OCI-LY1 (cell line): ENCODE results near the gene FAM117B.

Experiments
- H2AFZ ChIP-seq: fragments of 200-600 bp; sonication (generic), shearing (Covaris generic); 2 replicates; pipeline ENCODE4 v1.6.0; 2014; ENCODE audit warnings: antibody characterized with exemption, mild to moderate bottlenecking, low read length
- H3F3A ChIP-seq: fragments of 200-600 bp; sonication (generic), shearing (Covaris generic); 2 replicates; pipeline ENCODE4 v1.6.0; 2014; ENCODE audit warnings: mild to moderate bottlenecking, antibody characterized with exemption, low read length, moderate library complexity; ENCODE audit not compliant: insufficient read depth
- H3K27ac ChIP-seq: fragments of 200-600 bp; sonication (generic); 2 replicates; pipeline ENCODE4 v1.5.1; 2014; ENCODE audit warnings: low read length, mixed run types, mild to moderate bottlenecking, low read depth; ENCODE audit not compliant: poor library complexity, severe bottlenecking
- H3K27me3 ChIP-seq: fragments of 200-600 bp; sonication (generic); 2 replicates; pipeline ENCODE4 v1.6.0; 2014; ENCODE audit warnings: antibody characterized with exemption, mild to moderate bottlenecking, low read length, moderate library complexity; ENCODE audit not compliant: insufficient read depth
- H3K36me3 ChIP-seq: fragments of 200-600 bp; sonication (generic); 2 replicates; pipeline ENCODE4 v1.6.1; 2014; ENCODE audit warnings: mild to moderate bottlenecking, antibody characterized with exemption, low read length, moderate library complexity, mixed read lengths; ENCODE audit not compliant: insufficient read depth
- H3K4me1 ChIP-seq: fragments of 200-600 bp; sonication (generic); 2 replicates; pipeline ENCODE4 v1.5.1; 2014; ENCODE audit warnings: mild to moderate bottlenecking, low read length, moderate library complexity; ENCODE audit not compliant: insufficient read depth, severe bottlenecking
- H3K4me2 ChIP-seq: fragments of 200-600 bp; sonication (generic), shearing (Covaris generic); 2 replicates; pipeline ENCODE4 v1.6.1; 2014; ENCODE audit warnings: low read length
- H3K4me3 ChIP-seq: fragments of 200-600 bp; sonication (generic); 2 replicates; pipeline ENCODE4 v1.5.1; 2014; ENCODE audit warnings: low read length, low read depth, mild to moderate bottlenecking, mixed read lengths; ENCODE audit not compliant: poor library complexity, severe bottlenecking
- H3K79me2 ChIP-seq: fragments of 200-600 bp; shearing (Covaris generic); 2 replicates; pipeline ENCODE4 v1.6.1; 2016; ENCODE audit warnings: mixed run types, low read length, mixed read lengths; ENCODE audit not compliant: insufficient read depth
- H3K9ac ChIP-seq: fragments of 200-600 bp; sonication (generic), shearing (Covaris generic); 2 replicates; pipeline ENCODE4 v1.6.1; 2014; ENCODE audit warnings: mild to moderate bottlenecking, low read length, mixed read lengths
- H3K9me2 ChIP-seq: fragments of 200-600 bp; sonication (generic), shearing (Covaris generic); 2 replicates; pipeline ENCODE4 v1.6.1; 2014; ENCODE audit warnings: low read depth, mild to moderate bottlenecking, low read length, mixed read lengths
- H3K9me3 ChIP-seq: fragments of 200-600 bp; shearing (Covaris generic); 2 replicates; pipeline ENCODE4 v1.6.1; 2014; ENCODE audit warnings: low read length, mixed read lengths
- H4K20me1 ChIP-seq: fragments of 200-600 bp; sonication (generic), shearing (Covaris generic); 2 replicates; pipeline ENCODE4 v1.6.0; 2016; ENCODE audit warnings: mild to moderate bottlenecking, low read length; ENCODE audit not compliant: insufficient read depth
- CTCF ChIP-seq: fragments of 200-600 bp; sonication (generic), shearing (Covaris generic); IDR thresholded peaks from 2 replicates; pipeline ENCODE4 v1.5.1; 2017; ENCODE audit warnings: mild to moderate bottlenecking, antibody characterized with exemption, low read length, moderate library complexity, mixed read lengths
- EZH2 ChIP-seq: fragments of 200-600 bp; sonication (generic), shearing (Covaris generic); IDR thresholded peaks from 2 replicates; pipeline ENCODE4 v1.8.0; 2017; ENCODE audit warnings: borderline replicate concordance, mixed run types, mild to moderate bottlenecking, antibody characterized with exemption, low read length, moderate library complexity, mixed read lengths

The FAM117B gene

GRCh38 chr2:202720226-202720625, 85.5 kb downstream of the FAM117B start:
- 0 out of 2 replicates have a peak, but pooled peaks cover 4% of the 10 kb centered on the region for H3K9me3 ChIP-seq
- no peaks in the 10 kb centered on the region for H3F3A ChIP-seq
- no peaks in the 10 kb centered on the region for H3K9me2 ChIP-seq
- H3K4me1 ChIP-seq: peaks cover 6% of the 10 kb centered on the region
- no peak overlapping the region for H3K4me2 ChIP-seq
- H2AFZ ChIP-seq: no peak overlapping the region
- no peak overlapping the region for H3K27ac ChIP-seq
- no peaks in the 10 kb centered on the region for H3K36me3 ChIP-seq
- H3K27me3 ChIP-seq: no peaks in the 10 kb centered on the region
- no peak overlapping the region for H3K4me3 ChIP-seq
- no peaks in the 10 kb centered on the region for H4K20me1 ChIP-seq
- H3K79me2 ChIP-seq: peaks cover 23% of the 10 kb centered on the region
- no peak overlapping the region for H3K9ac ChIP-seq
- TF ChIP-seq CTCF (no peak), EZH2 (no peak)

GRCh38 chr2:202721621-202722020, 86.9 kb downstream of the FAM117B start:
- H3K36me3 ChIP-seq: peaks cover 13% of the 10 kb centered on the region
- H3K9me3 ChIP-seq: no peaks in the 10 kb centered on the region
- H3K9ac ChIP-seq: no peak overlapping the region
- H4K20me1 ChIP-seq: no peaks in the 10 kb centered on the region
- peaks cover 6% of the 10 kb centered on the region for H3K4me1 ChIP-seq
- no peaks in the 10 kb centered on the region for H3F3A ChIP-seq
- no peak overlapping the region for H3K27ac ChIP-seq
- H2AFZ ChIP-seq: no peak overlapping the region
- H3K79me2 ChIP-seq: peaks cover 20% of the 10 kb centered on the region
- H3K4me2 ChIP-seq: no peak overlapping the region
- no peaks in the 10 kb centered on the region for H3K9me2 ChIP-seq
- H3K4me3 ChIP-seq: no peak overlapping the region
- TF ChIP-seq EZH2: no peak
- no peak for TF ChIP-seq CTCF
- no peaks in the 10 kb centered on the region for H3K27me3 ChIP-seq

- H3K9ac ChIP-seq: no peak overlapping the region
- TF ChIP-seq EZH2 (no peak), CTCF (no peak)
Measured at GRCh38 chr2:202723746-202724145, 89.0 kb downstream of the FAM117B start.

More at GRCh38 chr2:202723746-202724145, 89.0 kb downstream of the FAM117B start:
- Histone ChIP-seq H3K9me2 (no peaks in the 10 kb centered on the region), H2AFZ (no peak overlapping the region), H3K79me2 (peaks cover 11% of the 10 kb centered on the region; the same call in 1 of the 2 replicates), H3K4me3 (no peak overlapping the region), H3F3A (no peaks in the 10 kb centered on the region), H3K27me3 (no peaks in the 10 kb centered on the region), H3K27ac (no peak overlapping the region), H3K9me3 (no peaks in the 10 kb centered on the region), H3K4me1 (no peaks in the 10 kb centered on the region), H3K4me2 (no peak overlapping the region), H3K36me3 (peaks cover 14% of the 10 kb centered on the region), H4K20me1 (no peaks in the 10 kb centered on the region)
